PC-3 (cell line): Measurements from ENCODE around the gene BCL6. TPM values are rescaled to one million over a fixed set of nuclear protein-coding genes. Genes with fewer than 3 reads are reported as not detected.

Experiments
- ATAC-seq: fragments of 200-7000 bp; cut with Tn5 transposase; 2 replicates; pipeline ENCODE4 v1.9.1; 2020; ENCODE audit warnings: mild to moderate bottlenecking, moderate library complexity
- BruUV-seq: library from RNA; stranded (reverse); fragments of 400-500 nt; replicated peaks from 2 replicates; lab custom pipeline; 2021; lab: Mats Ljungman, UMichigan
- CTCF ChIA-PET: fragments of 300-600 bp; sonication (Branson Sonifier 250); formaldehyde crosslinking; loops from one replicate; lab custom pipeline; 2022; ENCODE audit warnings: antibody characterized with exemption; lab: Charles Lee
- POLR2A ChIA-PET: fragments of 300-600 bp; sonication (Branson Sonifier 250); formaldehyde crosslinking; loops from one replicate; lab custom pipeline; 2022; ENCODE audit warnings: antibody characterized with exemption; ENCODE audit not compliant: unreplicated experiment; lab: Charles Lee
- DNase-seq: peaks from one replicate; pipeline ENCODE4 v3.0.0-alpha.2; 2015
- H2AFZ ChIP-seq: fragments of 300-600 bp; sonication (generic); 2 replicates; pipeline ENCODE4 v1.6.0; 2016; ENCODE audit warnings: antibody characterized with exemption, low read length
- H3F3A ChIP-seq: fragments of 300-600 bp; sonication (generic); one replicate; pipeline ENCODE4 v1.6.0; 2017; ENCODE audit warnings: antibody characterized with exemption, low read length, control low read depth, mild to moderate bottlenecking; ENCODE audit not compliant: unreplicated experiment
- H3K27ac ChIP-seq: fragments of 300-600 bp; sonication (generic); 2 replicates; pipeline ENCODE4 v1.5.1; 2016; ENCODE audit warnings: mild to moderate bottlenecking, low read length
- H3K27me3 ChIP-seq: fragments of 300-600 bp; sonication (generic); 2 replicates; pipeline ENCODE4 v1.6.1; 2016; ENCODE audit warnings: low read length, mixed read lengths
- H3K36me3 ChIP-seq: fragments of 300-600 bp; sonication (generic); 2 replicates; pipeline ENCODE4 v1.6.1; 2016; ENCODE audit warnings: low read depth, mixed run types, low read length, mixed read lengths
- H3K4me1 ChIP-seq: fragments of 300-600 bp; sonication (generic); 2 replicates; pipeline ENCODE4 v1.5.1; 2016; ENCODE audit warnings: low read length; ENCODE audit not compliant: insufficient read depth
- H3K4me2 ChIP-seq: fragments of 300-600 bp; sonication (generic); 2 replicates; pipeline ENCODE4 v1.6.0; 2016; ENCODE audit warnings: low read length
- H3K4me3 ChIP-seq: fragments of 300-600 bp; sonication (generic); 2 replicates; pipeline ENCODE4 v1.5.1; 2016; ENCODE audit warnings: mild to moderate bottlenecking, low read length, mixed read lengths
- H3K79me2 ChIP-seq: fragments of 300-600 bp; sonication (generic); 2 replicates; pipeline ENCODE4 v1.6.1; 2017; ENCODE audit warnings: low read length, mixed read lengths
- H3K9ac ChIP-seq: fragments of 300-600 bp; sonication (generic); 2 replicates; pipeline ENCODE4 v1.6.0; 2016; ENCODE audit warnings: mild to moderate bottlenecking, low read length
- H3K9me2 ChIP-seq: fragments of 300-600 bp; sonication (generic); replicated peaks from 2 replicates; pipeline ENCODE4 v1.6.1; 2016; ENCODE audit warnings: mixed run types, low read length, mixed read lengths
- H3K9me3 ChIP-seq: fragments of 300-600 bp; sonication (generic); 2 replicates; pipeline ENCODE4 v1.6.1; 2016; ENCODE audit warnings: low read length, mixed read lengths
- H4K20me1 ChIP-seq: fragments of 300-600 bp; sonication (generic); 2 replicates; pipeline ENCODE4 v1.6.1; 2016; ENCODE audit warnings: low read length, mixed read lengths
- CTCF ChIP-seq: fragments of 300-600 bp; sonication (generic); conservative IDR thresholded peaks from 2 replicates; pipeline ENCODE4 v1.5.1; 2017; ENCODE audit warnings: antibody characterized with exemption, low read depth, mild to moderate bottlenecking, low read length
- EZH2 ChIP-seq: fragments of 300-600 bp; sonication (generic); IDR thresholded peaks from one replicate; pipeline ENCODE4 v1.6.1; 2017; ENCODE audit warnings: antibody characterized with exemption, mild to moderate bottlenecking, low read length; ENCODE audit not compliant: unreplicated experiment
- EZH2phosphoT487 ChIP-seq: fragments of 300-600 bp; sonication (generic); IDR thresholded peaks from 2 replicates; pipeline ENCODE4 v1.6.1; 2018; ENCODE audit warnings: mild to moderate bottlenecking, antibody characterized with exemption, low read length, borderline replicate concordance
- intact Hi-C: fragments of 100-400 bp; cut with micrococcal nuclease; formaldehyde crosslinking; loops from 2 replicates; pipeline ENCODE4 v1.9.0; 2023
- total RNA-seq: library from RNA; depleted of rRNA; stranded (reverse); fragments of >200 nt; gene quantifications from 2 replicates; pipeline ENCODE4 v1.2.3, GENCODE V29; 2014; rRNA removed

Gene BCL6
- total RNA-seq, 1 experiment from 2014 or later = 11.8 TPM

DNA sequence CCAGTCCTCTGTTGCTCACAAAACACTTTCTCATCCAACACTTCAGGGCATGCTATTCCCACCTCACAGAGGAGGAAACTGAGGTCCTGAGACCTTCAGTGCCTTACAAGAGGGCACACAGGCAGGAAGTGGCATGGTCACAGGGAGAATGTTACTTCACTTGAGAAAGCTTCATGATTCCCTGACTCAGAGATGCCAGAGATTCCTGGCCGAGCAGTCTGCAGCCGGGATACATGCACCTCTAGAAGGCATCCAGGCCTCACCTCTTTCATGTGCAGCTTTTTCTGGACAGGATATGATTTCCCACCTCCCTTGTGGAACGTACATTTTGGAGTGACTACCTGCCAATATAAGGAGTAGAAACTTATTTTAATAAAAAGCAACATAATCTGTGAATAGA lies 72.3 kb downstream of the BCL6 start:
- Histone ChIP-seq H3K27me3 (peaks cover 74% of the 10 kb centered on the region), H3K9ac (no peak overlapping the region), H3K4me2 (no peak overlapping the region), H3K4me1 (no peaks in the 10 kb centered on the region), H3K79me2 (no peaks in the 10 kb centered on the region), H3K9me3 (no peaks in the 10 kb centered on the region), H3K36me3 (no peaks in the 10 kb centered on the region), H2AFZ (no peak overlapping the region), H3K27ac (no peak overlapping the region), H4K20me1 (no peaks in the 10 kb centered on the region), H3K4me3 (no peak overlapping the region), H3K9me2 (no peaks in the 10 kb centered on the region), H3F3A (no peaks in the 10 kb centered on the region)
- POLR2A ChIA-PET = no interaction called here
- TF ChIP-seq CTCF = no peak
- no peak for TF ChIP-seq EZH2
- TF ChIP-seq EZH2phosphoT487 = no peak
- no peak for ATAC-seq
- intact Hi-C loops = no loop called here
- CTCF ChIA-PET = no interaction called here
- DNase-seq = no peak
- no TSS peak for BruUV-seq

Other genes with a start within 250 kb of the BCL6 start
- not detected in 2 replicates for gene SST, start 75.1 kb downstream of the BCL6 start, total RNA-seq
- gene RTP2, start 42.9 kb downstream of the BCL6 start, total RNA-seq = not detected in 2 replicates